GM12872 (cell line): ENCODE results near the gene PPARD.

Source experiments
- CTCF ChIP-seq: IDR thresholded peaks from 3 replicates; pipeline ENCODE4 v1.5.1; 2011; ENCODE audit warnings: low read depth, mild to moderate bottlenecking, low read length, moderate library complexity; ENCODE audit not compliant: insufficient read depth

Gene PPARD

GRCh38 chr6:35436071-35436857 lies 93.9 kb downstream of the PPARD start:
- no peak for TF ChIP-seq CTCF

GRCh38 chr6:35439308-35439707 lies 97.0 kb downstream of the PPARD start:
- TF ChIP-seq CTCF: no peak

DNA sequence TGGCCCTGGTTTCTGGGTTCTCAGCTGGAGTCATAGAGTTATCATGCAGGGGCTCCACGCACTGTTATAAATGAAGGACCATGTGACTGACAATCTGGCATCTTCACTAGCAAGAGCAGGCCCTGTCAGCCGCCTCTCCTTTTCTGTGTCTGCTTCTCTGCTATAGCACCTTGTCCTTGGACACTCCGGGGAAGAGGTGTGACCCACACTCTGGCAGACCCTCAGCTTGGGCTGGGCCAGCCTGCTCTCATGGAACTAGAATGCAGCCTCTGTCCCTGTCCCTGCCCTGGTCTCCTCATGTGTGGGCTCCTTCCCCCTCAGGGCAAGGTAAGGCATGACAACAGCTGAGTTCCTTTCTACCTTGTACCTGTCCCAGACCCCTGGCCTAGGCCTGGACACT lies 98.8 kb downstream of the PPARD start:
- no peak for TF ChIP-seq CTCF

DNA sequence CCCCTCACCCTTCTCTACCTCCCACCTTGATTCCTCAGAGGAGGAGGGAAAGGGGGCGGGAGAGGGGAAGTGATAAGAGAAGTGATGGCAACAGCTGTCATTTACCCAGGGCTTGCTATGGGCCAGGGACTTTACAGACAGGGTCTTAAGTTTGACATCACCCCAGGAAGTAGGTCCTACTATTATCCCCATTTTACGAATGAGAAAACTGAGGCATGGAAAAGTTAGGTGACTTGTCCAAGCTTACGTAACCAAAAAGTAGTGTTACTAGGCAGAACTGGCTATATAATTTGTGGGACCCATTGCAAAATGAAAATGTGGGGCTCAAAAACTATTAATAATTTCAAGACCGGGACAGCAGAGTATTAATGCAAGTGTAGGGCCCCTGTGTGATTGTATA lies 99.3 kb downstream of the PPARD start:
- TF ChIP-seq CTCF: no peak

DNA sequence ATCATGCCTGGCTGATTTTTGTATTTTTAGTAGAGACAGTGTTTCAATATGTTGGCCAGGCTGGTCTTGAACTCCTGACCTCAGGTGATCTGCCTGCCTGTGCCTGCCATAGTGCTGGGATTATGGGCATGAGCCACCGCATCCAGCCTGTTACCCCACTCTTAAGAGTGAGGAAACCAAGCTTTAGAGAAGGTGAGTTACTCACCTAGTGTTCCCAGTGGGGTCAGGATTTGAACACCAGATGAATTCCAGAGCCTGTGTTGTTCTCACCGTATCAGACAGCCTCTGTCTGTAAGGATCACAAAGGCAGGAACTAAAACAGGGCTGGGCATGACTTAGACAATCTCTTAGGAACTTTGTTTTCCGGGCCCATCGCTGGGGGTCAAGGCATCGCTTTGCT lies 100.3 kb downstream of the PPARD start:
- TF ChIP-seq CTCF: no peak

DNA sequence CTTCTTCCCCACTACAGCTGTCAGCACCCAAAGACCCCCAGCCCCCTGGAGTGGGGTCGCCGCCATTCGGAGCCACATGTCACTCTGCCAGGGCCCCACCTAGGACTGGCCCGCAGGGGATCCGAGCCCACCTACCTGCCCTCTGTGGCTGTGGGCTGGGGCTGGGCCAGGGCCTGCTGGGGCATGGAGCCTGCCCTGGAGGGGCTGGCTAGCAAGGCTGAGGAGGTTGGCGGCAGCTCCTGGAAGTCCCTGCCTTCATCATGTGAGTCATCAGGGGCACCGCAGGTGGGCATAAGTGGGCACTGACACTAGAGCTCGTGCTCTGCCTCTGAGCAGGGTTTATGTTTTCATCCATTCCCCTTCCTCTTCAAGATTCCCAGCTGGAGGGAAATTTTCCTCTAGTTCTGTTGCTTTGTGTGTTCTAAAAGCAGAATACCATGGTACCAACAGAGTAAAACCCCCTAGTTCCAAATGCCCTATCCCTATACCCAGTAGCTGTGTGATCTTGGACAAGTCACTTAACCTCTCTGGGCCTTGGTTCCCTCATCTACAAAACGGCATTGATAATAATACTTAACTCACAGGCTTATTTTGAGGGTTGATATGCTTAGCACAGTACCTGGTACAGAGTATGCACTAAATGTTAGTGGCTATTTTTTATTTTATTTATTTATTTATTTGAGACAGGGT lies 101.1 kb downstream of the PPARD start:
- TF ChIP-seq CTCF: no peak

DNA sequence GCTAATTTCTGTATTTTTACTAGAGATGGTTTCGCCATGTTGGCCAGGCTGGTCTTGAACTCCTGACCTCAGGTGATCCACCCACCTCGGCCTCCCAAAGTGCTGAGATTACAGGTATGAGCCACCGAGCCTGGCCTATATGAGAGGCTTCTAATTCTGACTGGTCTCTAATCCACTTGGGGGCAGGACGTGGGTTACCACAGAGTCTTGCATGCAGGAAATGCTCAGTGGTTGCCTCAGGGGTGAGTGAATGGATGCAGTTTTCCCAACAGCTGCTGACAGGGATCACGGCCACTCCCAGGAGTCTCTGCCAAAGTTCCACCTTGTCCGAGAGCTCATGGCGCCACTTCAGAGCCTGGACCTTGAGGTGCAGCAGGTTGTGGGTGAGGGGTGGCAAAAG lies 103.3 kb downstream of the PPARD start:
- TF ChIP-seq CTCF: no peak
